ENCODE results near the gene PRPF6.

Gene PRPF6

DNA sequence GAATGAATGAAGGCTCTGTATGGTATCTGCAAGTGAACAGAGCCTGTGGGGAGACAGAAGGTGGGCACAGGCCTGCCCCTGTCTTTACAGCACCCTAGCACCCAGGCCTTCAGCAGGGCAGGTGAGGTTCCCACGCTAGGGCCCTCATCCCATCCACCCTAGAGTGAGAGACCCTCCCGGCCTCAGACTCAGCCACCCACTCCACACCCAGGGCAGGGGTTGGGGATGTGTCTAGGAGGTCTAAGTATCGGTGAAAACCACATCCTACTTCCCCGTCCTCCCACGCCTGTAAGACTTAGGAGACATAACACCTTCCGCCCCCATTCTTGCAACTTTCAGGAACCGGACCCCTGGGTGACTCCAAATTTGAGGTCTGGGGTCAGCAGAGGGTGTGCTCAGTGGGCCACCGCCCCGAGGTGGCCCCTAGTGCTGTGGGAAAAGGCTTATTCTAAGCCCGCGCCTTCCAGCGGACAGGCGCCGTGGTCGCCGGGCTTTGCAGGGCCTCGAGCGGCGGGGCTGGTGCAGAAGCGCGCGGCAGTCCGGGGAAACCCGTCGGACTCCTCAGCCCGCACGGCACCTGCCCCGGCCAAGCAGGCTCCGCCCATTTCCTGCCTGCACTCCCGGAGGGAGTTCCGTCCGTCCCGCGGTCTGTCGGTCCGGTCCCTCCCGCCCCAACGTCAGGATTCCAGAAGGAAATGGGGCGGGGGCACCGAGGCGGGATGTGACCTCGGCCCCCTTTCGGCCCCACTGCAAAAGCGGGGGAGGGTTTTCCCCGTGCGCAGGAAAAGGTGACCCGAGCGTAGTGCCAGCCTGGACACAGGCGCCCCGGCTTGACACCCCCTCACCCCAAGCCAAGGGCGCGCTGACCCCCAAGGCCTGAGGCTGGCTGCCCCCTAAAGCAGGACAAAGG lies 2.4 kb upstream of the PRPF6 start:
- DNase-seq = no peak

DNA sequence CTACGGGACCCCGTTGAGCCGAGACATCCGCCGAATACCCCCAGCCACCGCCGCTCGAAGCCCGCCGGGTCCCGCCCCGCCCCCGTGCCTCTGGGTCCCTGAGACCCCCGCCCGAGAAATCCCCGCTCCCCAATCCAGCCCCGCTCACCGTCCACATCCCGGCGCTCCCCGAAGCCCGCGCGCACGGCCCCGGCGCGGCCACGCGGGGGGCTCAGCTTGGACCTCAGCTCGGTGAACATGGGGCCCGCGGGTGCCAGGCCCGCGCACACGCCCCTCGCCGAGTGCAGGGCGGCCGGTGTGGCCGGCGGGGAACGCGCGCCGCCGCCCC lies 1.7 kb upstream of the PRPF6 start:
- DNase-seq = no peak
- Histone ChIP-seq H3K36me3 (ENCODE audit: control insufficient read depth in 4 of 4, insufficient read depth in 4 of 4, low read length in 3 of 4) (peaks cover 0 to 38% (median 28%) of the 10 kb centered on the region in 4 experiments), H3K9me3 (ENCODE audit: control extremely low read depth in 1 of 5, control insufficient read depth in 4 of 5, insufficient read depth in 2 of 5, low read depth in 1 of 5, low read length in 4 of 5) (no peaks in the 10 kb centered on the region), H3K27me3 (replicated peaks in 2 of 5; ENCODE audit: control insufficient read depth in 4 of 5, insufficient read depth in 5 of 5, low read length in 4 of 5) (no peaks in the 10 kb centered on the region), H3K4me3 (ENCODE audit: control insufficient read depth in 1 of 7, extremely low read depth in 1 of 7, insufficient read depth in 4 of 7, low read depth in 2 of 7, low read length in 6 of 7) (peak overlapping the region; percentile 29 to 99 (median 86)), H3K4me1 (ENCODE audit: control extremely low read depth in 1 of 4, control insufficient read depth in 4 of 4, insufficient read depth in 4 of 4, low read length in 3 of 4) (peaks cover 5 to 50% (median 44%) of the 10 kb centered on the region in 4 experiments), H3K27ac (ENCODE audit: insufficient read depth in 1 of 2, low read depth in 1 of 2, low read length in 2 of 2, poor library complexity in 1 of 2, severe bottlenecking in 2 of 2) (peak overlapping the region in 1 of 2 experiments; percentile 34)
- CTCF ChIA-PET = interaction anchor here (1.2 to 2.3 kb wide), 10 partner anchors 12 to 141 kb away, joined by 3 to 18 read pairs (median 6); partner anchors contain the start of gene UCKL1
- 0% methylated on average over 39 of the region's 47 CpGs for WGBS (ENCODE audit: insufficient coverage)
- POLR2A ChIA-PET = interaction anchor here (0.6 to 0.8 kb wide), 3 partner anchors 59 to 949 kb away, joined by 3 read pairs; no protein-coding TSS in a partner anchor

More for the DNA sequence above, 2.4 kb upstream of the PRPF6 start:
- Histone ChIP-seq H3K4me1 (ENCODE audit: control extremely low read depth in 1 of 4, control insufficient read depth in 4 of 4, insufficient read depth in 4 of 4, low read length in 3 of 4) (peaks cover 5 to 56% (median 49%) of the 10 kb centered on the region in 4 experiments), H3K27me3 (replicated peaks in 2 of 5; ENCODE audit: control insufficient read depth in 4 of 5, insufficient read depth in 5 of 5, low read length in 4 of 5) (no peaks in the 10 kb centered on the region), H3K4me3 (ENCODE audit: control insufficient read depth in 1 of 7, extremely low read depth in 1 of 7, insufficient read depth in 4 of 7, low read depth in 2 of 7, low read length in 6 of 7) (peak overlapping the region; percentile 29 to 99 (median 86)), H3K36me3 (ENCODE audit: control insufficient read depth in 4 of 4, insufficient read depth in 4 of 4, low read length in 3 of 4) (peaks cover 0 to 37% (median 25%) of the 10 kb centered on the region in 4 experiments), H3K9me3 (ENCODE audit: control extremely low read depth in 1 of 5, control insufficient read depth in 4 of 5, insufficient read depth in 2 of 5, low read depth in 1 of 5, low read length in 4 of 5) (no peaks in the 10 kb centered on the region), H3K27ac (ENCODE audit: insufficient read depth in 1 of 2, low read depth in 1 of 2, low read length in 2 of 2, poor library complexity in 1 of 2, severe bottlenecking in 2 of 2) (peak overlapping the region in 1 of 2 experiments; percentile 34)
- 0% methylated on average over 44 of the region's 52 CpGs for whole genome bisulfite sequencing (ENCODE audit: insufficient coverage)
- ChIA-PET CTCF (interaction anchor here (1.2 to 2.3 kb wide), 6 partner anchors 11 to 142 kb away, joined by 3 to 18 read pairs (median 9); no protein-coding TSS in a partner anchor), POLR2A (interaction anchor here (0.6 kb wide), 1 partner anchor 948 kb away, joined by 3 read pairs; no protein-coding TSS in a partner anchor)

DNA sequence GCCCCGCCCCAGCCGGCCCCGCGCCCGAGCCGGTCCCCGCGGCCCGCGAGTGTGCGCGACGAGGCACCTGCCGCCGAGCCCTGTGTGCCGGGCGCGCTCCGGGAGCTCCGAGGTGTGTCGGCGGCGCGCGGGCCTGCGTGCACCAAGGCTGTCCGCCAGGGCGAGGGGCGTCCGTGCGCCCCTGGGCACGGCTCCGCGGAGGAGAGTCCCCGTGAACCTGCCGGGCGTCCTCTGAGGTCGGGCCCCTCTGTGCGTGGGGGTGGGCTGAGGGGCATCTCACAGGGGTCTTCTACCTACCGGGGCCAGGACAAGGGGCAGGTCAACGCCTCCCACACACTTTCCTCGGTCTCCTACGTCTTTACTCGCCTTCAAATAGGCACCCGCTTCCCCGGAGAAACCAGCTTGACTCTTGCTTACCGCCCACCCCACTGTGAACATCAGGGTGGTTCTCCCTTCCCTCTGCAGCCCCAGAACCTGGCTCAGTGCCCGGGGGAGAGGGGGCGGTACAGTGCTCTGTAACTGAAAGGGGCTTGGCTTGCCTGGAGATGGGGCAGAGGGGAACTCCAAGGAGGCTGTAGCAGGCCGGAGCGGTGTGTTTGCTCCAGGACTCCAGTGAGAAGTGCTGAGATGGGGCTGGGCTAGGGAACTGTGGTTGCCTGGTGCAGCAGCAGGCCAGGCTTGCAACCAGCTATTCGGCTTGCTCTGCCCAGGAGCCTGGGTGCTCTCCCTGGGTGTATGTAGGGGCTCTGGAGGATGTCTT lies 1.2 kb upstream of the PRPF6 start, which contains the start of gene SAMD10:
SAMD10 (minus strand) TSS at position 86 of the 760 bp plus-strand sequence. CDS start 175 bp downstream, outside the sequence.
- WGBS (ENCODE audit: insufficient coverage) = 0% methylated on average over 37 of the region's 52 CpGs
- ChIA-PET POLR2A (interaction anchor here (0.6 to 0.8 kb wide), 3 partner anchors 59 to 950 kb away, joined by 3 read pairs; no protein-coding TSS in a partner anchor), CTCF (interaction anchor here (0.8 to 2.3 kb wide), 20 partner anchors 8 to 181 kb away, joined by 3 to 18 read pairs (median 4); partner anchors contain the start of genes LKAAEAR1, OPRL1, RGS19 and TCEA2)
- H3K36me3 ChIP-seq (ENCODE audit: control insufficient read depth in 4 of 4, insufficient read depth in 4 of 4, low read length in 3 of 4) = peaks cover 2 to 37% (median 28%) of the 10 kb centered on the region in 4 experiments
- H3K27ac ChIP-seq (ENCODE audit: insufficient read depth in 1 of 2, low read depth in 1 of 2, low read length in 2 of 2, poor library complexity in 1 of 2, severe bottlenecking in 2 of 2) = peak within 1 kb of the TSS; percentile 20 to 88
- H3K27me3 ChIP-seq (replicated peaks in 2 of 5; ENCODE audit: control insufficient read depth in 4 of 5, insufficient read depth in 5 of 5, low read length in 4 of 5) = no peaks in the 10 kb centered on the region
- peaks cover 5 to 49% (median 43%) of the 10 kb centered on the region in 4 experiments for H3K4me1 ChIP-seq (ENCODE audit: control extremely low read depth in 1 of 4, control insufficient read depth in 4 of 4, insufficient read depth in 4 of 4, low read length in 3 of 4)
- peak within 1 kb of the TSS; percentile 58 to 99 (median 89) for H3K4me3 ChIP-seq (ENCODE audit: control insufficient read depth in 1 of 7, extremely low read depth in 1 of 7, insufficient read depth in 4 of 7, low read depth in 2 of 7, low read length in 6 of 7)
- no peaks in the 10 kb centered on the region for H3K9me3 ChIP-seq (ENCODE audit: control extremely low read depth in 1 of 5, control insufficient read depth in 4 of 5, insufficient read depth in 2 of 5, low read depth in 1 of 5, low read length in 4 of 5)
- peak; percentile 84 to 94 (median 92) for DNase-seq

DNA sequence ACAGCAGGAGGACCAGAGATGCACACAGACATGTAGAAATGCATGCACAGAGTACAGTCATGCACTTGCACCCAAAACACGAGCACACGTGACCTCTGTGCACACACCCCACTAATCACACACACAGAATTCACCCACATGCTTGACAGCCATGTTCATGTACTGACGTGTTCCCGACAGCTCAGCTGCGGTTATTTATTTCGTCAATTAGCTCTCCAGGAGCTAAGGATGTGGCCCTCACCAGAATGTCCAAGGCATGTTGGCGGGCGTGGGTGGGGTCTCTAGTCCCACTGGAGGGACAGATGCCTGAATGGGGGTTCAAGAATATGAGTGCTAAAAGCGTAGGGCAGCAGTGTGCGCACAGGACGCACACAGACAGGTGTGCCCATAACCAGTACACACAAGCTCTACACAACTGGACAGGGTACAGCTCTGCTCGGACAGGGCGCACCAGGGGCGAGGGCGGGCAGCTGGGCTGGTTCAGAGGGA lies 571 bp upstream of the PRPF6 start:
- H3K27ac ChIP-seq (ENCODE audit: insufficient read depth in 1 of 2, low read depth in 1 of 2, low read length in 2 of 2, poor library complexity in 1 of 2, severe bottlenecking in 2 of 2) = peak overlapping the region in 1 of 2 experiments; percentile 88
- CTCF ChIA-PET = interaction anchor here (0.7 to 2.3 kb wide), 25 partner anchors 9 to 244 kb away, joined by 3 to 18 read pairs (median 4); partner anchors contain the start of genes LIME1, LKAAEAR1, NPBWR2 and OPRL1

DNA sequence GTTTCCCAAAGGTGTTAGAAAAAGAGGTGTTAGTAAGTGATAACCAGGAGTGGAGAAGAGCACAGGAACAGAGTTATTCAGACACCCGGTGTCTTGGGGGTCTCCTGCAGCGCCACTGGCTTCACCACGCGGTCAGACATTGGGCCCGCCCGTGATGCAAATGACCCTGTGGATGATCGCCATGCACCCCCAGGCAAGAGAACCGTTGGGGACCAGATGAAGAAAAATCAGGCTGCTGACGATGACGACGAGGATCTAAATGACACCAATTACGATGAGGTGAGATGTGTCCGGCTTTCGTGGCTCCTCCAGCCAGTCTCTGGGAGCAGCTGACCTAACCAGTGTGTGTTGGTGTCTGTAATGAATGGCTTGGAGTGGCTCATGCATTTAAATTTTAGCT lies 2.0 kb downstream of the PRPF6 start:
- no peak for DNase-seq
- WGBS (ENCODE audit: insufficient coverage) = 98% methylated on average over 12 of the region's 14 CpGs
- Histone ChIP-seq H3K9me3 (ENCODE audit: control extremely low read depth in 1 of 5, control insufficient read depth in 4 of 5, insufficient read depth in 2 of 5, low read depth in 1 of 5, low read length in 4 of 5) (no peaks in the 10 kb centered on the region), H3K4me3 (ENCODE audit: control insufficient read depth in 1 of 7, extremely low read depth in 1 of 7, insufficient read depth in 4 of 7, low read depth in 2 of 7, low read length in 6 of 7) (no peak overlapping the region), H3K36me3 (ENCODE audit: control insufficient read depth in 4 of 4, insufficient read depth in 4 of 4, low read length in 3 of 4) (peaks cover 8 to 45% (median 28%) of the 10 kb centered on the region in 4 experiments), H3K4me1 (ENCODE audit: control extremely low read depth in 1 of 4, control insufficient read depth in 4 of 4, insufficient read depth in 4 of 4, low read length in 3 of 4) (peaks cover 5 to 37% (median 35%) of the 10 kb centered on the region in 4 experiments), H3K27me3 (replicated peaks in 2 of 5; ENCODE audit: control insufficient read depth in 4 of 5, insufficient read depth in 5 of 5, low read length in 4 of 5) (no peaks in the 10 kb centered on the region), H3K27ac (ENCODE audit: insufficient read depth in 1 of 2, low read depth in 1 of 2, low read length in 2 of 2, poor library complexity in 1 of 2, severe bottlenecking in 2 of 2) (no peak overlapping the region)
- CTCF ChIA-PET = interaction anchor here (0.6 to 1.7 kb wide), 4 partner anchors 9 to 233 kb away, joined by 3 to 4 read pairs (median 3); no protein-coding TSS in a partner anchor
- POLR2A ChIA-PET = interaction anchor here (0.8 kb wide), 1 partner anchor 395 kb away, joined by 5 read pairs; no protein-coding TSS in a partner anchor

More for the DNA sequence above, 571 bp upstream of the PRPF6 start:
- DNase-seq = no peak
- Histone ChIP-seq H3K36me3 (ENCODE audit: control insufficient read depth in 4 of 4, insufficient read depth in 4 of 4, low read length in 3 of 4) (peaks cover 4 to 37% (median 30%) of the 10 kb centered on the region in 4 experiments), H3K27me3 (replicated peaks in 2 of 5; ENCODE audit: control insufficient read depth in 4 of 5, insufficient read depth in 5 of 5, low read length in 4 of 5) (no peaks in the 10 kb centered on the region), H3K4me1 (ENCODE audit: control extremely low read depth in 1 of 4, control insufficient read depth in 4 of 4, insufficient read depth in 4 of 4, low read length in 3 of 4) (peaks cover 5 to 49% (median 43%) of the 10 kb centered on the region in 4 experiments), H3K4me3 (ENCODE audit: control insufficient read depth in 1 of 7, extremely low read depth in 1 of 7, insufficient read depth in 4 of 7, low read depth in 2 of 7, low read length in 6 of 7) (peak overlapping the region; percentile 58 to 99 (median 89)), H3K9me3 (ENCODE audit: control extremely low read depth in 1 of 5, control insufficient read depth in 4 of 5, insufficient read depth in 2 of 5, low read depth in 1 of 5, low read length in 4 of 5) (no peaks in the 10 kb centered on the region)
- POLR2A ChIA-PET = interaction anchor here (0.6 kb wide), 1 partner anchor 39 kb away, joined by 3 read pairs; no protein-coding TSS in a partner anchor
- WGBS (ENCODE audit: insufficient coverage) = 38% methylated on average over 8 of the region's 15 CpGs

DNA sequence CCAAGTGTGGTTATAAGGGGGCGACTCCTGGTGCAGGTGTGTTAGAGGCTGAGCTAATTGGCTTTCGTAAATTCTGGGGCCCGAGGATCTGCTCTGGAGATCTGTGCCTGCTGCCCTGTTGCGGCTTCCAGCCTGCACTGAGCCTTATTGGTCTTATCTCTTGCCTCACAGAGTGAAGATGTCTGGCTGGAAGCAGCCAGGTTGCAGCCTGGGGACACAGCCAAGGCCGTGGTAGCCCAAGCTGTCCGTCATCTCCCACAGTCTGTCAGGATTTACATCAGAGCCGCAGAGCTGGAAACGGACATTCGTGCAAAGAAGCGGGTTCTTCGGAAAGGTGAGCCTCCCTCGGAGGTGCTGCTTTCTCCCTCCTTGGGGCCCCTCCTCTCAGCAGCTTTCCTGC lies 20.0 kb downstream of the PRPF6 start:
- Histone ChIP-seq H3K9me3 (ENCODE audit: control extremely low read depth in 1 of 5, control insufficient read depth in 4 of 5, insufficient read depth in 2 of 5, low read depth in 1 of 5, low read length in 4 of 5) (no peaks in the 10 kb centered on the region), H3K27me3 (replicated peaks in 2 of 5; ENCODE audit: control insufficient read depth in 4 of 5, insufficient read depth in 5 of 5, low read length in 4 of 5) (no peaks in the 10 kb centered on the region), H3K36me3 (ENCODE audit: control insufficient read depth in 4 of 4, insufficient read depth in 4 of 4, low read length in 3 of 4) (peaks cover 5 to 78% (median 58%) of the 10 kb centered on the region in 4 experiments), H3K4me3 (ENCODE audit: control insufficient read depth in 1 of 7, extremely low read depth in 1 of 7, insufficient read depth in 4 of 7, low read depth in 2 of 7, low read length in 6 of 7) (no peak overlapping the region), H3K4me1 (ENCODE audit: control extremely low read depth in 1 of 4, control insufficient read depth in 4 of 4, insufficient read depth in 4 of 4, low read length in 3 of 4) (no peaks in the 10 kb centered on the region), H3K27ac (ENCODE audit: insufficient read depth in 1 of 2, low read depth in 1 of 2, low read length in 2 of 2, poor library complexity in 1 of 2, severe bottlenecking in 2 of 2) (no peak overlapping the region)
- no peak for DNase-seq
- ChIA-PET POLR2A (no interaction called here), CTCF (no interaction called here)
- WGBS (ENCODE audit: insufficient coverage) = 94% methylated on average over 12 of the region's 12 CpGs

Data from common myeloid progenitor, CD34-positive (primary cell).